IMR-90 (cell line): ENCODE results near the gene ARTN.

Source experiments
- CEBPB ChIP-seq: IDR thresholded peaks from 2 replicates; pipeline ENCODE4 v1.6.1; 2012; ENCODE audit warnings: low read depth, low read length, improper control_type of control experiment
- CHD1 ChIP-seq: IDR thresholded peaks from 2 replicates; pipeline ENCODE4 v1.6.1; 2012; ENCODE audit warnings: low read depth, low read length, improper control_type of control experiment
- CTCF ChIP-seq: conservative IDR thresholded peaks from 2 replicates; pipeline ENCODE4 v1.5.1; 2012; ENCODE audit warnings: mild to moderate bottlenecking, low read depth, low read length, improper control_type of control experiment
- FOS ChIP-seq: fragments of 150-350 bp; IDR thresholded peaks from 2 replicates; pipeline ENCODE4 v1.6.1; 2016; ENCODE audit warnings: low read depth, low read length
- MAFK ChIP-seq: IDR thresholded peaks from 2 replicates; pipeline ENCODE4 v1.6.1; 2012; ENCODE audit warnings: low read depth, low read length, improper control_type of control experiment
- MAZ ChIP-seq: IDR thresholded peaks from 2 replicates; pipeline ENCODE4 v1.6.1; 2012; ENCODE audit warnings: low read depth, mild to moderate bottlenecking, low read length, improper control_type of control experiment, moderate library complexity, borderline replicate concordance
- MXI1 ChIP-seq: IDR thresholded peaks from 2 replicates; pipeline ENCODE4 v1.6.1; 2012; ENCODE audit warnings: low read depth, mild to moderate bottlenecking, low read length, moderate library complexity, borderline replicate concordance
- NFE2L2 ChIP-seq: fragments of 150-350 bp; IDR thresholded peaks from 2 replicates; pipeline ENCODE4 v1.6.1; 2016; ENCODE audit warnings: low read depth, mild to moderate bottlenecking, low read length
- POLR2A ChIP-seq: IDR thresholded peaks from 2 replicates; pipeline ENCODE4 v1.6.1; 2012; ENCODE audit warnings: mild to moderate bottlenecking, low read depth, low read length
- RAD21 ChIP-seq: IDR thresholded peaks from 2 replicates; pipeline ENCODE4 v1.6.1; 2012; ENCODE audit warnings: low read length, improper control_type of control experiment
- RCOR1 ChIP-seq: IDR thresholded peaks from 2 replicates; pipeline ENCODE4 v1.6.1; 2012; ENCODE audit warnings: mild to moderate bottlenecking, low read length, improper control_type of control experiment; ENCODE audit not compliant: insufficient replicate concordance
- SMC3 ChIP-seq: fragments of 150-350 bp; IDR thresholded peaks from 2 replicates; pipeline ENCODE4 v1.6.1; 2016; ENCODE audit warnings: low read depth, mild to moderate bottlenecking, antibody characterized with exemption, low read length, moderate library complexity
- USF2 ChIP-seq: fragments of 150-350 bp; IDR thresholded peaks from 2 replicates; pipeline ENCODE4 v1.6.1; 2017; ENCODE audit warnings: mild to moderate bottlenecking, antibody characterized with exemption, low read length, low read depth

- TF ChIP-seq SMC3: no peak
- no peak for TF ChIP-seq CTCF
- TF ChIP-seq FOS: no peak
- TF ChIP-seq CHD1: no peak
- no peak for TF ChIP-seq POLR2A
- TF ChIP-seq USF2: no peak
- no peak for TF ChIP-seq RAD21
- no peak for TF ChIP-seq MAFK
- TF ChIP-seq MXI1: no peak
- no peak for TF ChIP-seq MAZ
- TF ChIP-seq NFE2L2: no peak
- TF ChIP-seq CEBPB: no peak
- no peak for TF ChIP-seq RCOR1
Measured at GRCh38 chr1:43908858-43909257, 24.7 kb upstream of the ARTN start.
